NCI-H2171 (cell line): ENCODE measurements around the gene CNGA3.

Experiments
- DNase-seq: peaks from one replicate; lab custom pipeline; 2025; lab: John Stamatoyannopoulos, UW

The CNGA3 gene

GRCh38 chr2:98378196-98378595 lies 31.9 kb downstream of the CNGA3 start:
- DNase-seq = no peak

- DNase-seq = no peak
These were observed 32.6 kb downstream of the CNGA3 start for GRCh38 chr2:98378901-98379300.

GRCh38 chr2:98379311-98380202 lies 33.3 kb downstream of the CNGA3 start:
- no peak for DNase-seq

GRCh38 chr2:98380203-98380535 lies 33.9 kb downstream of the CNGA3 start:
- no peak for DNase-seq

GRCh38 chr2:98381494-98381893 lies 35.2 kb downstream of the CNGA3 start:
- DNase-seq = no peak

DNA sequence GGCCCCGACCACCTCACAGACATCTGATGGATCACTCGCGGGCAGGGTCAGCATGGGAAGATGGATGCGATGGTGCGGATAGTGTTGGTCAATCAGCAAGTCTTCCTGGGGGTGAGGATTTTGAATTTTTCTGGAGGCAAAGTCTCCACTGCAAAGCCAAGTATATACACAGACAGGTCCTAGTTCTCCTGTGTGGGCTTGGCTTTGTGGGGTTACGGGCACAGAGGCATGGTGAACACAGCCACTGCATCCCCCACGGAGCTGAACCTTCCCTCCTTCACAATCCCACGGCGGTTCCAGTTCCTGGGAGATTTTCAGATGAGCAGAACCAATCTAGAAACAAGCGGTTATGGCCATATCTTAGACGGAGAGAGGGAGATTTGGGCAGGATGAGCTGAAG lies 35.8 kb downstream of the CNGA3 start:
- no peak for DNase-seq

- DNase-seq = no peak
These were observed 36.5 kb downstream of the CNGA3 start for GRCh38 chr2:98382739-98383138.

GRCh38 chr2:98383166-98383565 lies 36.9 kb downstream of the CNGA3 start:
- DNase-seq = no peak

- peak; percentile 65 for DNase-seq
These were observed 38.9 kb downstream of the CNGA3 start for GRCh38 chr2:98385050-98385699.

GRCh38 chr2:98387478-98387877 lies 41.2 kb downstream of the CNGA3 start:
- no peak for DNase-seq

- no peak for DNase-seq
These were observed 41.8 kb downstream of the CNGA3 start for GRCh38 chr2:98388081-98388480.

GRCh38 chr2:98388601-98389250 lies 42.5 kb downstream of the CNGA3 start:
- no peak for DNase-seq

DNA sequence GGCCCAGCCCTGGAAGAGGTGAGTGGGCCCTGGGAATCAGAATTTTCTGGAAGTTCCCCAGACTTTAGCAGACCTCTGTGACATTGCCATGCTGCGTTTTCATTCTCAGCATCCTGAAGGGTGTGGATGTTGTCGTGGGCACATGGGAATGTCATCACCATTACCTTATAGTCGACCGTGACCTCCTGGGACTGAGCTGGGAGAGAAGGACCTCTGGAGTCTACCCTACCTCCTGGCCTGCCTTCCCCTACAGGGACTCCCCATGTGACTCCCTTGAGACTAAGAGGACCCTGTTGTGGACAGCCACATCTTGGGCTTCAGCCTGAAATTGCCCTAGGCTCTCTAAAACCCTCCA lies 43.0 kb downstream of the CNGA3 start:
- no peak for DNase-seq

DNA sequence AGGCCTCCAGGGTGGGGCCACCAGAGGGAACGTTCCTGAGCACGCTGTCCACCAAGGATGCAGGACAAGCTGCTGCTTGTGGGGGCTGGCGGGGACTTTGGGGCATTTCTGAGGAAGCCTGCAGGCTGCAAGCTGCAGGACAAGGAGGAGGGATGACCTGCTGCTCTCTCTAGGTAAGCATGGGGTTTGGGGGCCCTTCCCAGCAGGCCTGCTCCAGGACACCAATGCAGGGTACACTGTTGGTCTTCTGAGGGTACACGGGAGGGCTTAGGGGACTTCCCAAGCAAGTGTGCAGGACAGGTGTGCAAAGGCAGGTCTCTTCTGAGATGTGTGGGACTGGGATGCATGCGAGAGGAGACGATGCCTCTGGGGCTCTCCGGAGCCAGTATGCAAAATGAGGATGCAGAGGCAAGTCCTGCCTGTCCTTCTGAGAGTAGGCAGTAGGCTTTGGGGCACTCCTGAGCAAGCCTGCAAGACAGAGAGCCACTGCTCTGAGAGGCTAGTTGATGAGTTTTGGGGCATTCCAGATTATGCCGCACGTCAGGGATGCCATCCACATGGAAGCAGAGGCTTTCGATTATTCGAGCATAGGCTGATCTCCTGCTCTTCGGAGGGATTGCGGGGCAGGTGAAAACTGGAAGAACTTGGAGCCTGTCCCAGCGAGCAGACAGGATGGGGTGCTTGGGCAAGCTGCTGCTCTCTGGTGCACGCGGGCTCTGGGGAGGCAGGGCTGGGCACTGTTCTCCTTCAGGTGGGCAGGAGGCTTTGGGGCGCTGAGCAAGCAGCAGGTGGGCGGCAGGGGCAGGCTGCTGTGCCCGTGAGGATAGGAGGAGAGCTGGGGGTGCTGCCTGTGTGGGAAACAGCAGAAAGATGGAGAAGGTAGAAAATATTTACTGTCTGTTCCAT lies 44.6 kb downstream of the CNGA3 start:
- no peak for DNase-seq

DNA sequence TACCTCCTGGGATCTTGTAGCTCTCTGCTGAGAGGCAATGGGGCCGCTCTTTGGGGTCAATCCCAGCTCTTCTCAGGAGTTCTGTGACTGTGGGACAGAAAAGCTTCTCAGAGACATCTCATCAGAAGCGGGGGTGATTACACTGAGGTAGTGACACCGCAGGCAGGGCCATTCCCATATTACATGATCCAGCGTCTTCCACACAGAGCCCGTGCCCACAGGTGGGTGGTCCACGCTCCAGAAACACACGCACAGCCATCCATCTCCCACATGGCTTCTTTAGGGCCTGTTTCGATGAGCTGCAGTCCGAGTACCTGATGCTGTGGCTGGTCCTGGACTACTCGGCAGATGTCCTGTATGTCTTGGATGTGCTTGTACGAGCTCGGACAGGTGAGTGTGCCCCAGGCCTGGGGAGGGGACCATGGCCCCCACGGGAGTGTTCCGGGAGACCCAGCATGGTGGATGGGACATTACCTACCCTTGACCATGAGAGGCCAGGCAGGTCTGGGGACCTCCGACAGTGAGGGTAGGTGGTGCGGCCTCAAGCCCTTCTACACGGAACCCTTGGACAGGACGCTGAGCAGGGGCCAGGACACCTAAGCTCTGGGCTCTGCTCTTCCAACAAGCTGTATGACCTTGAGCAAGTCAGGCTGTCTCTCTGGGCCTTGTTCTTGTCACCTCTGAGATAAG lies 45.5 kb downstream of the CNGA3 start:
- no peak for DNase-seq

GRCh38 chr2:98393354-98393753 lies 47.1 kb downstream of the CNGA3 start:
- DNase-seq = no peak

DNA sequence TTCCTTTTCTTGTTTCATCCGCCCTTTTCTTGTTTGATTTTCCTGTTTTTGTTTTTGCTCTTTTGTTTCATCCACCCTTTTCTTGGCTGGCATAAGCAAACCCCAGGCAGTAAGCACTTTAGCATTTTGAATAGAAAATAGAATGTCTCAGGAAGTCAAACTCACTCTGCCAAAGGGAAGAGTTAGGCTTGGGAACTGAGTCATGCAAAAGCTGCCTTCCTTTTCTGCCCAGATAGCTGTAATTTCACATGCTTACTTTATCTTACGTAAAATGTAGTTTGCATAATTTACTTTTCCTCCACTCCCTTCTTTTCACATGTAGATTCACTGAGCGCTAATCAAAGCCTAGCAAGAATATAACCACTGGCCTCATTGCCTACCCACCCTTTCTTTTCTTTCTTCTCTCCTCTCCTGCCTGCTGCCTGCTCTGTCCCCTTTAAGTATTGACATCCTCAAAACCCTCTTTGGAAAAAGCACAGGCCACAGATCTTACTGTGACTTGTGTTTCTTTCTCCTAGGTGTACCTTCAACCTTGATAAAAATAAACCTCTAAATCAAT lies 48.4 kb downstream of the CNGA3 start:
- no peak for DNase-seq

DNA sequence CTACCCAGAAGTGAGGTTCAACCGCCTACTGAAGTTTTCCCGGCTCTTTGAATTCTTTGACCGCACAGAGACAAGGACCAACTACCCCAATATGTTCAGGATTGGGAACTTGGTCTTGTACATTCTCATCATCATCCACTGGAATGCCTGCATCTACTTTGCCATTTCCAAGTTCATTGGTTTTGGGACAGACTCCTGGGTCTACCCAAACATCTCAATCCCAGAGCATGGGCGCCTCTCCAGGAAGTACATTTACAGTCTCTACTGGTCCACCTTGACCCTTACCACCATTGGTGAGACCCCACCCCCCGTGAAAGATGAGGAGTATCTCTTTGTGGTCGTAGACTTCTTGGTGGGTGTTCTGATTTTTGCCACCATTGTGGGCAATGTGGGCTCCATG lies 49.7 kb downstream of the CNGA3 start:
- no peak for DNase-seq

DNA sequence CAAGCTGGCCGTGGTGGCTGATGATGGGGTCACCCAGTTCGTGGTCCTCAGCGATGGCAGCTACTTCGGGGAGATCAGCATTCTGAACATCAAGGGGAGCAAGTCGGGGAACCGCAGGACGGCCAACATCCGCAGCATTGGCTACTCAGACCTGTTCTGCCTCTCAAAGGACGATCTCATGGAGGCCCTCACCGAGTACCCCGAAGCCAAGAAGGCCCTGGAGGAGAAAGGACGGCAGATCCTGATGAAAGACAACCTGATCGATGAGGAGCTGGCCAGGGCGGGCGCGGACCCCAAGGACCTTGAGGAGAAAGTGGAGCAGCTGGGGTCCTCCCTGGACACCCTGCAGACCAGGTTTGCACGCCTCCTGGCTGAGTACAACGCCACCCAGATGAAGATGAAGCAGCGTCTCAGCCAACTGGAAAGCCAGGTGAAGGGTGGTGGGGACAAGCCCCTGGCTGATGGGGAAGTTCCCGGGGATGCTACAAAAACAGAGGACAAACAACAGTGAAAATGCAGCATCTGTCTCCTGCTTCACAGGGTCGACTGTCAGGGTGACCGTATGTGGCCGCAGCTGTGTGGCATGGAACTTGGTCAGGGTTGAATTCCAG lies 50.6 kb downstream of the CNGA3 start:
- DNase-seq = no peak

- DNase-seq = no peak
These were observed 52.9 kb downstream of the CNGA3 start for GRCh38 chr2:98399140-98399539.

- DNase-seq = no peak
These were observed 57.6 kb downstream of the CNGA3 start for GRCh38 chr2:98403878-98404277.
